Neural cell (in vitro differentiated cells): ENCODE results near the gene DMRT1. TPM values are rescaled to one million over a fixed set of nuclear protein-coding genes. Genes with fewer than 3 reads are reported as not detected.

Experiments used
- H2AFZ ChIP-seq: fragments of 200-600, 300-800 bp; sonication (generic), shearing (Covaris generic); 2 replicates; pipeline ENCODE4 v1.6.0; 2014; ENCODE audit warnings: low read depth, mild to moderate bottlenecking, antibody characterized with exemption, low read length, moderate library complexity
- H3F3A ChIP-seq: fragments of 200-600 bp; shearing (Covaris generic); 2 replicates; pipeline ENCODE4 v1.6.1; 2016; ENCODE audit warnings: mild to moderate bottlenecking, moderate library complexity, mixed read lengths, antibody characterized with exemption, low read length; ENCODE audit not compliant: insufficient read depth, poor library complexity, severe bottlenecking
- H3K27ac ChIP-seq: fragments of 200-600, 300-800 bp; sonication (generic), shearing (Covaris generic); 2 replicates; pipeline ENCODE4 v1.5.1; 2014; ENCODE audit warnings: mild to moderate bottlenecking, low read length, moderate library complexity
- H3K27me3 ChIP-seq: fragments of 300-800, 200-600 bp; sonication (generic), shearing (Covaris generic); 2 replicates; pipeline ENCODE4 v1.6.0; 2014; ENCODE audit warnings: mild to moderate bottlenecking, low read depth, low read length, moderate library complexity; ENCODE audit not compliant: insufficient read depth
- H3K36me3 ChIP-seq: fragments of 300-800, 200-600 bp; sonication (generic), shearing (Covaris generic); 2 replicates; pipeline ENCODE4 v1.5.1; 2014; ENCODE audit warnings: mild to moderate bottlenecking, antibody characterized with exemption, low read length, moderate library complexity; ENCODE audit not compliant: insufficient read depth
- H3K4me2 ChIP-seq: fragments of 300-800, 200-600 bp; sonication (generic), shearing (Covaris generic); 2 replicates; pipeline ENCODE4 v1.6.0; 2014; ENCODE audit warnings: mild to moderate bottlenecking, low read length
- H3K4me3 ChIP-seq: fragments of 300-800, 200-600 bp; sonication (generic), shearing (Covaris generic); 2 replicates; pipeline ENCODE4 v1.5.1; 2014; ENCODE audit warnings: mild to moderate bottlenecking, low read length, moderate library complexity
- H3K79me2 ChIP-seq: fragments of 200-600 bp; shearing (Covaris generic); replicated peaks from 2 replicates; pipeline ENCODE4 v1.6.0; 2014; ENCODE audit warnings: mild to moderate bottlenecking, low read length, moderate library complexity; ENCODE audit not compliant: insufficient read depth
- H3K9ac ChIP-seq: fragments of 300-800, 200-600 bp; sonication (generic), shearing (Covaris generic); 2 replicates; pipeline ENCODE4 v1.6.1; 2016; ENCODE audit warnings: mild to moderate bottlenecking, low read length, mixed read lengths
- H3K9me2 ChIP-seq: fragments of 200-600 bp; shearing (Covaris generic); 2 replicates; pipeline ENCODE4 v1.6.1; 2016; ENCODE audit warnings: mild to moderate bottlenecking, low read length, mixed read lengths; ENCODE audit not compliant: insufficient read depth
- H3K9me3 ChIP-seq: fragments of 200-600, 300-800 bp; sonication (generic), shearing (Covaris generic); 2 replicates; pipeline ENCODE4 v1.6.1; 2016; ENCODE audit warnings: mild to moderate bottlenecking, mixed run types, low read length, moderate library complexity, mixed read lengths
- H4K20me1 ChIP-seq: fragments of 200-600 bp; shearing (Covaris generic); 2 replicates; pipeline ENCODE4 v1.6.1; 2016; ENCODE audit warnings: mild to moderate bottlenecking, mixed run types; ENCODE audit not compliant: insufficient read depth
- CTCF ChIP-seq: fragments of 450-650 bp; IDR thresholded peaks from 2 replicates; pipeline ENCODE4 v1.5.1; 2014; ENCODE audit warnings: antibody characterized with exemption, mild to moderate bottlenecking, moderate library complexity; ENCODE audit not compliant: poor library complexity, severe bottlenecking
- EP300 ChIP-seq: fragments of 450-650 bp; conservative IDR thresholded peaks from 2 replicates; pipeline ENCODE4 v1.6.1; 2014; ENCODE audit warnings: antibody characterized with exemption, mild to moderate bottlenecking, moderate library complexity; ENCODE audit not compliant: poor library complexity, severe bottlenecking
- EZH2 ChIP-seq: fragments of 200-600, 300-800 bp; shearing (Covaris generic), sonication (generic); IDR thresholded peaks from 2 replicates; pipeline ENCODE4 v1.6.1; 2014; ENCODE audit warnings: antibody characterized with exemption, low read length, borderline replicate concordance, mild to moderate bottlenecking; ENCODE audit not compliant: insufficient read depth, poor library complexity, severe bottlenecking
- MXI1 ChIP-seq: fragments of 450-650 bp; conservative IDR thresholded peaks from 2 replicates; pipeline ENCODE4 v1.6.1; 2014; ENCODE audit warnings: antibody characterized with exemption, mild to moderate bottlenecking; ENCODE audit not compliant: poor library complexity, severe bottlenecking
- POLR2AphosphoS5 ChIP-seq: IDR thresholded peaks from 2 replicates; pipeline ENCODE4 v1.6.1; 2012
- RAD21 ChIP-seq: fragments of 450-650 bp; conservative IDR thresholded peaks from 2 replicates; pipeline ENCODE4 v1.6.1; 2014; ENCODE audit warnings: antibody characterized with exemption, mild to moderate bottlenecking, moderate library complexity
- REST ChIP-seq: IDR thresholded peaks from 2 replicates; pipeline ENCODE4 v1.6.1; 2012; ENCODE audit warnings: borderline replicate concordance
- SMC3 ChIP-seq: fragments of 450-650 bp; conservative IDR thresholded peaks from 2 replicates; pipeline ENCODE4 v1.6.1; 2014; ENCODE audit warnings: antibody characterized with exemption, mild to moderate bottlenecking, moderate library complexity; ENCODE audit not compliant: poor library complexity
- TAF1 ChIP-seq: IDR thresholded peaks from 2 replicates; pipeline ENCODE4 v1.6.1; 2012; ENCODE audit warnings: low read depth
- polyA plus RNA-seq: library from polyadenylated mRNA; depleted of rRNA; stranded (reverse); fragments of >200 nt; gene quantifications from 2 replicates; pipeline ENCODE4 v1.2.3, GENCODE V29; 2014

The DMRT1 gene
- polyA plus RNA-seq, 1 donor from 2014 or later, result 0.26 TPM

- TF ChIP-seq REST, result no peak
- no peak for TF ChIP-seq CTCF
- TF ChIP-seq TAF1, result no peak
- no peak for TF ChIP-seq POLR2AphosphoS5
- no peak for TF ChIP-seq SMC3
- no peak for TF ChIP-seq RAD21
- TF ChIP-seq MXI1, result no peak
- TF ChIP-seq EZH2, result no peak
- no peak for TF ChIP-seq EP300
- no peaks in the 10 kb centered on the region for H3K79me2 ChIP-seq
- H3F3A ChIP-seq, result no peaks in the 10 kb centered on the region
- no peaks in the 10 kb centered on the region for H3K9me2 ChIP-seq
- no peak overlapping the region for H3K4me3 ChIP-seq
- H3K4me2 ChIP-seq, result no peak overlapping the region
- no peak overlapping the region for H3K9ac ChIP-seq
- H3K9me3 ChIP-seq, result no peaks in the 10 kb centered on the region
- H2AFZ ChIP-seq, result no peak overlapping the region
- H4K20me1 ChIP-seq, result no peaks in the 10 kb centered on the region
- H3K27me3 ChIP-seq, result peaks cover 46% of the 10 kb centered on the region
- H3K36me3 ChIP-seq, result no peaks in the 10 kb centered on the region
- no peak overlapping the region for H3K27ac ChIP-seq
Observed at GRCh38 chr9:846852-847251, 5.4 kb downstream of the DMRT1 start.

- Histone ChIP-seq H3F3A (no peaks in the 10 kb centered on the region), H4K20me1 (no peaks in the 10 kb centered on the region), H3K9ac (no peak overlapping the region), H3K27me3 (peaks cover 39% of the 10 kb centered on the region), H3K4me3 (no peak overlapping the region), H3K27ac (no peak overlapping the region), H2AFZ (no peak overlapping the region), H3K79me2 (no peaks in the 10 kb centered on the region), H3K36me3 (no peaks in the 10 kb centered on the region), H3K4me2 (no peak overlapping the region), H3K9me3 (no peaks in the 10 kb centered on the region), H3K9me2 (no peaks in the 10 kb centered on the region)
- TF ChIP-seq POLR2AphosphoS5, result no peak
- no peak for TF ChIP-seq TAF1
- TF ChIP-seq CTCF, result no peak
- TF ChIP-seq RAD21, result no peak
- no peak for TF ChIP-seq REST
- TF ChIP-seq EZH2, result no peak
- TF ChIP-seq SMC3, result no peak
- no peak for TF ChIP-seq EP300
- TF ChIP-seq MXI1, result no peak
Observed at GRCh38 chr9:847505-847904, 6.0 kb downstream of the DMRT1 start.
